GM18511 (cell line): ENCODE results near the gene GALNT6.
A peak's percentile ranks its signal among the peaks of the same experiment; 100 is the strongest.

Source experiments
- ATAC-seq: cut with Tn5 transposase; IDR thresholded peaks from one replicate; pipeline ENCODE4 v1.9.1; 2021; ENCODE audit warnings: mild to moderate bottlenecking, moderate library complexity; ENCODE audit not compliant: unreplicated experiment

The GALNT6 gene

GRCh38 chr12:51383269-51383905, 7.8 kb downstream of the GALNT6 start:
- ATAC-seq = no peak

- ATAC-seq = no peak
Measured at GRCh38 chr12:51382173-51382572, 9.0 kb downstream of the GALNT6 start.

- no peak for ATAC-seq
Measured at GRCh38 chr12:51381226-51382079, 9.8 kb downstream of the GALNT6 start.

GRCh38 chr12:51379571-51379970, 11.6 kb downstream of the GALNT6 start:
- no peak for ATAC-seq

GRCh38 chr12:51378749-51379148, 12.5 kb downstream of the GALNT6 start:
- no peak for ATAC-seq

- no peak for ATAC-seq
Measured at GRCh38 chr12:51377099-51377984, 13.9 kb downstream of the GALNT6 start.

- no peak for ATAC-seq
Measured at GRCh38 chr12:51374856-51375255, 16.4 kb downstream of the GALNT6 start.

GRCh38 chr12:51374361-51374760, 16.8 kb downstream of the GALNT6 start:
- no peak for ATAC-seq

GRCh38 chr12:51373187-51373586, 18.0 kb downstream of the GALNT6 start:
- ATAC-seq = no peak

- ATAC-seq = no peak
Measured at GRCh38 chr12:51372021-51372420, 19.2 kb downstream of the GALNT6 start.

GRCh38 chr12:51371295-51371953, 19.8 kb downstream of the GALNT6 start:
- ATAC-seq = no peak

- no peak for ATAC-seq
Measured at GRCh38 chr12:51370667-51371066, 20.5 kb downstream of the GALNT6 start.

- ATAC-seq = no peak
Measured at GRCh38 chr12:51369581-51369980, 21.6 kb downstream of the GALNT6 start.

- peak; percentile 98 for ATAC-seq
Measured at GRCh38 chr12:51368640-51369517, 22.3 kb downstream of the GALNT6 start.

- no peak for ATAC-seq
Measured at GRCh38 chr12:51365276-51365675, 25.9 kb downstream of the GALNT6 start.

- ATAC-seq = no peak
Measured at GRCh38 chr12:51364001-51364400, 27.2 kb downstream of the GALNT6 start.

- no peak for ATAC-seq
Measured at GRCh38 chr12:51362747-51363342, 28.4 kb downstream of the GALNT6 start.

- no peak for ATAC-seq
Measured at GRCh38 chr12:51362307-51362706, 28.9 kb downstream of the GALNT6 start.
